Measurements from ENCODE around the gene CHN2.

CHN2 gene

GRCh38 chr7:29194594-29195427 lies at the start of gene CHN2:
Gene CHN2, plus strand, starts transcription at chr7:29194775.
- DNase-seq = peak; percentile 25 to 29

GRCh38 chr7:29145553-29146056 lies 49.0 kb upstream of the CHN2 start:
- no peak for DNase-seq

- no peak for DNase-seq
Observed at GRCh38 chr7:29146057-29146706, 48.4 kb upstream of the CHN2 start, which contains the start of gene CPVL. Gene CPVL, minus strand, starts transcription at chr7:29146537. Its CDS starts 25,476 bp downstream, at chr7:29121061.

GRCh38 chr7:29146888-29147609 lies 47.5 kb upstream of the CHN2 start:
- no peak for DNase-seq

GRCh38 chr7:29147821-29148220 lies 46.8 kb upstream of the CHN2 start:
- DNase-seq = no peak

- DNase-seq = no peak
Observed at GRCh38 chr7:29149036-29149435, 45.5 kb upstream of the CHN2 start.

GRCh38 chr7:29150856-29151255 lies 43.7 kb upstream of the CHN2 start:
- DNase-seq = no peak

GRCh38 chr7:29154076-29154475 lies 40.5 kb upstream of the CHN2 start:
- DNase-seq = no peak

GRCh38 chr7:29156907-29157452 lies 37.6 kb upstream of the CHN2 start:
- no peak for DNase-seq

- no peak for DNase-seq
Observed at GRCh38 chr7:29158795-29159423, 35.7 kb upstream of the CHN2 start.

- DNase-seq = no peak
Observed at GRCh38 chr7:29160080-29160479, 34.5 kb upstream of the CHN2 start.

GRCh38 chr7:29161231-29161630 lies 33.3 kb upstream of the CHN2 start:
- DNase-seq = no peak

GRCh38 chr7:29162577-29162976 lies 32.0 kb upstream of the CHN2 start:
- DNase-seq = no peak

GRCh38 chr7:29163854-29164253 lies 30.7 kb upstream of the CHN2 start:
- no peak for DNase-seq

GRCh38 chr7:29167721-29168120 lies 26.9 kb upstream of the CHN2 start:
- no peak for DNase-seq

GRCh38 chr7:29170781-29171180 lies 23.8 kb upstream of the CHN2 start:
- no peak for DNase-seq

GRCh38 chr7:29173458-29173857 lies 21.1 kb upstream of the CHN2 start:
- no peak for DNase-seq

- no peak for DNase-seq
Observed at GRCh38 chr7:29177963-29178600, 16.5 kb upstream of the CHN2 start.

GRCh38 chr7:29179115-29179514 lies 15.5 kb upstream of the CHN2 start:
- no peak for DNase-seq

GRCh38 chr7:29184599-29184998 lies 10.0 kb upstream of the CHN2 start:
- DNase-seq = no peak

- no peak for DNase-seq
Observed at GRCh38 chr7:29185613-29186012, 9.0 kb upstream of the CHN2 start.

GRCh38 chr7:29189743-29190201 lies 4.8 kb upstream of the CHN2 start:
- peak; percentile 19 to 46 for DNase-seq

Data from activated CD4-positive, alpha-beta T cell treated with anti-CD3 and anti-CD28 coated beads for 4 hours (primary cell).